Right atrium auricular region (tissue), 2 donors: Measurements from ENCODE around the gene NPIPA5. TPM values are rescaled to one million over a fixed set of nuclear protein-coding genes. Genes with fewer than 3 reads are reported as not detected.
"Not testable (repeated sequence)": the region's sequence is repeated elsewhere in the genome, so short reads cannot be mapped to it uniquely, and the experiment has no call there.

ENCODE experiments used
- DNase-seq: peaks from one replicate; pipeline ENCODE4 v3.0.0-alpha.2; 2019; ENCODE audit warnings: low spot score
- H3K27ac ChIP-seq, 2 donors: fragments of 200-600 bp; sonication (generic); 1 replicate in 1 of 2; 2 replicates in 1 of 2; pipeline ENCODE4 v1.5.1; 2016 to 2019
- H3K27me3 ChIP-seq, 2 donors: fragments of 200-600 bp; sonication (generic); one replicate each; pipeline versions ENCODE4 v1.5.1 to v1.6.0; 2017 to 2019
- H3K36me3 ChIP-seq: fragments of 200-600 bp; sonication (generic); one replicate; pipeline ENCODE4 v1.5.1; 2016
- H3K4me1 ChIP-seq, 2 donors: fragments of 200-600 bp; sonication (generic); one replicate each; pipeline versions ENCODE4 v1.5.1 to v1.6.0; 2017 to 2019
- H3K4me3 ChIP-seq, 2 donors: fragments of 200-600 bp; sonication (generic); 1 replicate in 1 of 2; 2 replicates in 1 of 2; pipeline ENCODE4 v1.5.1; 2017 to 2019; ENCODE audit warnings: mild to moderate bottlenecking in 1 of 2, moderate library complexity in 1 of 2
- H3K9me3 ChIP-seq, 2 donors: fragments of 200-600 bp; sonication (generic); one replicate each; pipeline ENCODE4 v1.5.1; 2019
- total RNA-seq, 2 donors: library from RNA; depleted of rRNA; stranded (reverse); fragments of >200 nt; gene quantifications; one replicate each; pipeline ENCODE4 v1.1.0, GENCODE V29; 2016

Gene NPIPA5
- total RNA-seq, 2 donors from 2014 or later, result 3.8 to 9.1 TPM

- H3K9me3 ChIP-seq, DNase-seq, H3K36me3 ChIP-seq, H3K4me3 ChIP-seq, H3K4me1 ChIP-seq, H3K27me3 ChIP-seq, H3K27ac ChIP-seq: not testable (repeated sequence)
Observed at GRCh38 chr16:15314562-15314961, 63.5 kb downstream of the NPIPA5 start.

Other genes with a start within 250 kb of the NPIPA5 start
- gene MPV17L, start 17.5 kb upstream of the NPIPA5 start, total RNA-seq, result 10 to 100 TPM in 1 of 2 donors, 1 to 10 TPM in 1; 7.2 to 10.8 TPM
- gene BMERB1, start 56.3 kb upstream of the NPIPA5 start, total RNA-seq, result 10 to 100 TPM; 55.0 to 55.3 TPM